SK-N-SH treated with all-trans-retinoic acid at 6 μM for 48 hours (cell line): ENCODE results near the gene LYPD1.
A peak's percentile ranks its signal among the peaks of the same experiment; 100 is the strongest.

ENCODE experiments used
- ATAC-seq: fragments of 200-7000 bp; cut with Tn5 transposase; 3 replicates; pipeline ENCODE4 v1.9.1; 2020; ENCODE audit warnings: mild to moderate bottlenecking, moderate library complexity
- ARNTL ChIP-seq: fragments of 450-650 bp; formaldehyde crosslinking; IDR thresholded peaks from 2 replicates; pipeline ENCODE4 v1.5.0; 2020; ENCODE audit warnings: low read depth, mild to moderate bottlenecking, moderate library complexity, borderline replicate concordance
- BACH2 ChIP-seq: fragments of 250-450 bp; sonication (Bioruptor Pico); IDR thresholded peaks from 2 replicates; pipeline ENCODE4 v1.9.0; 2021; ENCODE audit warnings: mild to moderate bottlenecking, borderline replicate concordance
- CSDC2 ChIP-seq: fragments of 250-450 bp; sonication (Bioruptor Pico); IDR thresholded peaks from 2 replicates; pipeline ENCODE4 v1.5.0; 2020; ENCODE audit warnings: mild to moderate bottlenecking, moderate library complexity
- CSRNP3 ChIP-seq: fragments of 250-450 bp; sonication (Bioruptor Pico); IDR thresholded peaks from 2 replicates; pipeline ENCODE4 v1.5.1; 2021; ENCODE audit warnings: mild to moderate bottlenecking, moderate library complexity
- GLIS3 ChIP-seq: fragments of 250-450 bp; sonication (Bioruptor Pico); IDR thresholded peaks from 2 replicates; pipeline ENCODE4 v1.5.0; 2020; ENCODE audit warnings: mild to moderate bottlenecking, moderate library complexity
- ISL1 ChIP-seq: fragments of 250-450 bp; sonication (Bioruptor Pico); IDR thresholded peaks from 2 replicates; pipeline ENCODE4 v2.1.2; 2022; ENCODE audit warnings: mild to moderate bottlenecking, moderate library complexity
- OSR1 ChIP-seq: fragments of 250-450 bp; sonication (Bioruptor Pico); IDR thresholded peaks from 2 replicates; pipeline ENCODE4 v1.8.0; 2022; ENCODE audit warnings: moderate library complexity, mild to moderate bottlenecking, inconsistent platforms
- POU6F1 ChIP-seq: fragments of 250-450 bp; sonication (Bioruptor Pico); IDR thresholded peaks from 2 replicates; pipeline ENCODE4 v1.8.0; 2021; ENCODE audit warnings: low read depth, mild to moderate bottlenecking, moderate library complexity, borderline replicate concordance
- RARB ChIP-seq: fragments of 250-450 bp; sonication (Bioruptor Pico); IDR thresholded peaks from 2 replicates; pipeline ENCODE4 v1.8.0; 2021; ENCODE audit warnings: mild to moderate bottlenecking, moderate library complexity
- TCF4 ChIP-seq: fragments of 250-450 bp; sonication (Bioruptor Pico); IDR thresholded peaks from 2 replicates; pipeline ENCODE4 v1.8.0; 2021; ENCODE audit warnings: mild to moderate bottlenecking, moderate library complexity, borderline replicate concordance
- TOX ChIP-seq: fragments of 250-450 bp; sonication (Bioruptor Pico); IDR thresholded peaks from 2 replicates; pipeline ENCODE4 v1.8.0; 2021; ENCODE audit warnings: mild to moderate bottlenecking, moderate library complexity, borderline replicate concordance
- ZFP3 ChIP-seq: fragments of 250-450 bp; sonication (Bioruptor Pico); IDR thresholded peaks from 2 replicates; pipeline ENCODE4 v1.5.0; 2020; ENCODE audit warnings: mild to moderate bottlenecking, moderate library complexity
- ZNF565 ChIP-seq: fragments of 450-650 bp; formaldehyde crosslinking; conservative IDR thresholded peaks from 2 replicates; pipeline ENCODE4 v1.5.0; 2020; ENCODE audit warnings: low read depth, mild to moderate bottlenecking, moderate library complexity
- TF ChIP-seq, protein P1 (sequence below): fragments of 250-450 bp; sonication (Bioruptor Pico); IDR thresholded peaks from 2 replicates; pipeline ENCODE4 v1.5.1; 2020; ENCODE audit warnings: low read depth, mild to moderate bottlenecking, moderate library complexity
- TF ChIP-seq, protein P2 (sequence below): fragments of 250-450 bp; sonication (Bioruptor Pico); IDR thresholded peaks from 2 replicates; pipeline ENCODE4 v1.8.0; 2020; ENCODE audit warnings: mild to moderate bottlenecking, moderate library complexity, borderline replicate concordance

Gene LYPD1

GRCh38 chr2:132638313-132639040 is 31.5 kb downstream of the LYPD1 start:
- no peak for ATAC-seq
- TF ChIP-seq, protein P1, sequence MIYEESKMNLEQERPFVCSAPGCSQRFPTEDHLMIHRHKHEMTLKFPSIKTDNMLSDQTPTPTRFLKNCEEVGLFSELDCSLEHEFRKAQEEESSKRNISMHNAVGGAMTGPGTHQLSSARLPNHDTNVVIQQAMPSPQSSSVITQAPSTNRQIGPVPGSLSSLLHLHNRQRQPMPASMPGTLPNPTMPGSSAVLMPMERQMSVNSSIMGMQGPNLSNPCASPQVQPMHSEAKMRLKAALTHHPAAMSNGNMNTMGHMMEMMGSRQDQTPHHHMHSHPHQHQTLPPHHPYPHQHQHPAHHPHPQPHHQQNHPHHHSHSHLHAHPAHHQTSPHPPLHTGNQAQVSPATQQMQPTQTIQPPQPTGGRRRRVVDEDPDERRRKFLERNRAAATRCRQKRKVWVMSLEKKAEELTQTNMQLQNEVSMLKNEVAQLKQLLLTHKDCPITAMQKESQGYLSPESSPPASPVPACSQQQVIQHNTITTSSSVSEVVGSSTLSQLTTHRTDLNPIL (CRISPR knock-in tag), result no peak

GRCh38 chr2:132636346-132636745 is 33.7 kb downstream of the LYPD1 start:
- TF ChIP-seq CSDC2, result no peak
- TF ChIP-seq, all 23 proteins: peak for 0
- no peak for ATAC-seq

- TF ChIP-seq ZNF565 (CRISPR knock-in tag) (no peak), GLIS3 (CRISPR knock-in tag) (no peak), CSRNP3 (CRISPR knock-in tag) (no peak), POU6F1 (CRISPR knock-in tag) (no peak), RARB (CRISPR knock-in tag) (no peak), ISL1 (CRISPR knock-in tag) (no peak), TOX (CRISPR knock-in tag) (no peak), TCF4 (CRISPR knock-in tag) (no peak), ZFP3 (CRISPR knock-in tag) (no peak), ARNTL (CRISPR knock-in tag) (no peak), BACH2 (CRISPR knock-in tag) (no peak), OSR1 (CRISPR knock-in tag) (no peak)
- TF ChIP-seq, protein P1 (CRISPR knock-in tag), result no peak
- no peak for ATAC-seq
Observed at GRCh38 chr2:132633635-132634034, 36.4 kb downstream of the LYPD1 start.

DNA sequence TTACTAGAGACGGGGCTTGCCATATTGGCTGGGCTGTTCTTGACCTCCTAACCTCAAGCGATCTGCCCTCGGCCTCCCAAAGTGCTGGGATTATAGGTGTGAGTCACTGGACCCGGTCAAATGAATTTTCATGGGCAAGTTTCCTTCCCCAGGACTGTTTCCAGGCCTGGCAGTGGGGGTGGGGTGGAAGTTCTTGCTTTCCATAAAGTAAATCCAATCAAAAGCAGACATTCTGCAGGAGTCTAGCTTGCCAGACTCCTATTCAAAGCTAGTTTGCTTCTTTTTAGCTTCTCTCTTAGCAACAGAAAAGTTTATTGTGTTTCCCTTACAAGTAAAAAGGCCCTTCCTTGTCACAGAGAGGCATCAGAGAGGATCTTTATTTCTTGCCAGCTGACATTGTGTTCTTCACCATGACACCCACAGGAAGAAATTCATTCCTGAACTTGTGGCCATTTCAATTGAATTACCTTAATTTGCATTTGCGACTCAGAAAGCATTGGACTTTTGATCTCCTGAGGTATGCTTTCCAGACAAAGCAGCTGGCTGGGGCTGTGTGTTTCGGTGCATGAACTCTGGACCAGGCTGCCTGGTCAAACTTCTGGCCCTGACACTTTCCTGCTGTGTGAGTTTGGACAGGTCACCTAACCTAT is 37.9 kb downstream of the LYPD1 start:
- TF ChIP-seq, protein P2, sequence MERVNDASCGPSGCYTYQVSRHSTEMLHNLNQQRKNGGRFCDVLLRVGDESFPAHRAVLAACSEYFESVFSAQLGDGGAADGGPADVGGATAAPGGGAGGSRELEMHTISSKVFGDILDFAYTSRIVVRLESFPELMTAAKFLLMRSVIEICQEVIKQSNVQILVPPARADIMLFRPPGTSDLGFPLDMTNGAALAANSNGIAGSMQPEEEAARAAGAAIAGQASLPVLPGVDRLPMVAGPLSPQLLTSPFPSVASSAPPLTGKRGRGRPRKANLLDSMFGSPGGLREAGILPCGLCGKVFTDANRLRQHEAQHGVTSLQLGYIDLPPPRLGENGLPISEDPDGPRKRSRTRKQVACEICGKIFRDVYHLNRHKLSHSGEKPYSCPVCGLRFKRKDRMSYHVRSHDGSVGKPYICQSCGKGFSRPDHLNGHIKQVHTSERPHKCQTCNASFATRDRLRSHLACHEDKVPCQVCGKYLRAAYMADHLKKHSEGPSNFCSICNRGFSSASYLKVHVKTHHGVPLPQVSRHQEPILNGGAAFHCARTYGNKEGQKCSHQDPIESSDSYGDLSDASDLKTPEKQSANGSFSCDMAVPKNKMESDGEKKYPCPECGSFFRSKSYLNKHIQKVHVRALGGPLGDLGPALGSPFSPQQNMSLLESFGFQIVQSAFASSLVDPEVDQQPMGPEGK (CRISPR knock-in tag), result peak; percentile 55; the same call in 1 of the 2 replicates
- TF ChIP-seq POU6F1 (CRISPR knock-in tag), result no peak
- TF ChIP-seq, all 23 proteins: peak for 1
- peak; percentile 78 for ATAC-seq
